Natural killer cell (primary cell): Measurements from ENCODE around the gene ASTN2. TPM values are rescaled to one million over a fixed set of nuclear protein-coding genes. Genes with fewer than 3 reads are reported as not detected.

ENCODE experiments used
- ATAC-seq, 3 donors: fragments of 150-1000 bp in 2 of 3; fragments of 200-7000 bp in 1 of 3; cut with Tn5 transposase; 1 replicate in 1 of 3; 2 replicates in 2 of 3; pipeline ENCODE4 v1.10.0; 2021; ENCODE audit warnings: mild to moderate bottlenecking in 2 of 3, moderate library complexity in 2 of 3
- DNase-seq, 2 donors: peaks; one replicate each; pipeline versions ENCODE4 v3.0.0 to v3.0.0-alpha.2; 2013 to 2021; ENCODE audit warnings: mixed read lengths in 1 of 2
- H3K27ac ChIP-seq: one replicate; pipeline ENCODE4 v1.5.1; 2013; ENCODE audit warnings: mild to moderate bottlenecking, low read length
- H3K27me3 ChIP-seq: one replicate; pipeline ENCODE4 v1.6.1; 2013; ENCODE audit warnings: low read length; ENCODE audit not compliant: control insufficient read depth, insufficient read depth
- H3K36me3 ChIP-seq: one replicate; pipeline ENCODE4 v1.6.1; 2013; ENCODE audit warnings: low read length; ENCODE audit not compliant: control insufficient read depth, insufficient read depth
- H3K4me1 ChIP-seq: one replicate; pipeline ENCODE4 v1.6.1; 2013; ENCODE audit warnings: low read length; ENCODE audit not compliant: control insufficient read depth, insufficient read depth
- H3K4me3 ChIP-seq: one replicate; pipeline ENCODE4 v1.5.1; 2013; ENCODE audit warnings: low read length
- H3K9me3 ChIP-seq: one replicate; pipeline ENCODE4 v1.6.1; 2013; ENCODE audit warnings: low read length; ENCODE audit not compliant: control insufficient read depth, insufficient read depth
- H3K27ac Mint-ChIP-seq, 2 donors: one replicate each; pipeline ENCODE4 v1.8.0; 2022; ENCODE audit warnings: mild to moderate bottlenecking in 2 of 2, mixed read lengths in 2 of 2, moderate library complexity in 1 of 2
- H3K27me3 Mint-ChIP-seq, 2 donors: one replicate each; pipeline ENCODE4 v1.8.0; 2022; ENCODE audit warnings: low read depth in 2 of 2, mixed read lengths in 2 of 2
- H3K36me3 Mint-ChIP-seq: one replicate; pipeline ENCODE4 v1.8.0; 2022; ENCODE audit warnings: mixed read lengths
- H3K4me1 Mint-ChIP-seq, 2 donors: one replicate each; pipeline ENCODE4 v1.8.0; 2022; ENCODE audit warnings: mixed read lengths in 2 of 2
- H3K4me3 Mint-ChIP-seq: one replicate; pipeline ENCODE4 v1.8.0; 2022; ENCODE audit warnings: mild to moderate bottlenecking, moderate library complexity, mixed read lengths
- H3K9me3 Mint-ChIP-seq, 2 donors: one replicate each; pipeline ENCODE4 v1.8.0; 2022; ENCODE audit warnings: mixed read lengths in 2 of 2
- WGBS: methylation state at CpG from one replicate; pipeline ENCODE4 v1.1.7; 2013; ENCODE audit warnings: missing lambda C conversion rate; ENCODE audit not compliant: insufficient coverage; 5-methylcytosine and 5-hydroxymethylcytosine counted together
- intact Hi-C: fragments of 100-400 bp; cut with micrococcal nuclease; formaldehyde crosslinking; loops from one replicate; pipeline ENCODE4 v1.14.2; 2022
- total RNA-seq, 4 donors: library from RNA; stranded (reverse); fragments of 120-200 nt in 1 of 4; gene quantifications; one replicate each; pipeline versions ENCODE4 v1.2.3 to v1.2.4, GENCODE V29; 2013 to 2022
- TF ChIP-seq, protein P1 (sequence below): fragments of 200-600 bp; IDR thresholded peaks from one replicate; pipeline ENCODE4 v1.8.0; 2022; ENCODE audit warnings: antibody characterized with exemption

ASTN2 gene
- total RNA-seq, 3 donors from 2014 or later (not counting 1 experiment from before 2014, with no cell fraction given): 3.0 to 3.5 (median 3.2) TPM

GRCh38 chr9:116491219-116491618, 923.6 kb downstream of the ASTN2 start:
- Mint-ChIP-seq H3K4me1 (no peaks in the 10 kb centered on the region), H3K9me3 (peaks cover 3 to 5% of the 10 kb centered on the region in 2 donors), H3K27me3 (no peaks in the 10 kb centered on the region), H3K4me3 (no peak overlapping the region), H3K27ac (no peak overlapping the region), H3K36me3 (no peaks in the 10 kb centered on the region)
- intact Hi-C loops: no loop called here
- ATAC-seq: no peak
- Histone ChIP-seq H3K4me1 (no peaks in the 10 kb centered on the region), H3K9me3 (no peaks in the 10 kb centered on the region), H3K36me3 (no peaks in the 10 kb centered on the region), H3K27me3 (no peaks in the 10 kb centered on the region), H3K4me3 (no peak overlapping the region), H3K27ac (no peak overlapping the region)
- DNase-seq: no peak
- TF ChIP-seq, protein P1, sequence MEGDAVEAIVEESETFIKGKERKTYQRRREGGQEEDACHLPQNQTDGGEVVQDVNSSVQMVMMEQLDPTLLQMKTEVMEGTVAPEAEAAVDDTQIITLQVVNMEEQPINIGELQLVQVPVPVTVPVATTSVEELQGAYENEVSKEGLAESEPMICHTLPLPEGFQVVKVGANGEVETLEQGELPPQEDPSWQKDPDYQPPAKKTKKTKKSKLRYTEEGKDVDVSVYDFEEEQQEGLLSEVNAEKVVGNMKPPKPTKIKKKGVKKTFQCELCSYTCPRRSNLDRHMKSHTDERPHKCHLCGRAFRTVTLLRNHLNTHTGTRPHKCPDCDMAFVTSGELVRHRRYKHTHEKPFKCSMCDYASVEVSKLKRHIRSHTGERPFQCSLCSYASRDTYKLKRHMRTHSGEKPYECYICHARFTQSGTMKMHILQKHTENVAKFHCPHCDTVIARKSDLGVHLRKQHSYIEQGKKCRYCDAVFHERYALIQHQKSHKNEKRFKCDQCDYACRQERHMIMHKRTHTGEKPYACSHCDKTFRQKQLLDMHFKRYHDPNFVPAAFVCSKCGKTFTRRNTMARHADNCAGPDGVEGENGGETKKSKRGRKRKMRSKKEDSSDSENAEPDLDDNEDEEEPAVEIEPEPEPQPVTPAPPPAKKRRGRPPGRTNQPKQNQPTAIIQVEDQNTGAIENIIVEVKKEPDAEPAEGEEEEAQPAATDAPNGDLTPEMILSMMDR: no peak
- 83% methylated on average over 1 of the region's 1 CpG for WGBS

DNA sequence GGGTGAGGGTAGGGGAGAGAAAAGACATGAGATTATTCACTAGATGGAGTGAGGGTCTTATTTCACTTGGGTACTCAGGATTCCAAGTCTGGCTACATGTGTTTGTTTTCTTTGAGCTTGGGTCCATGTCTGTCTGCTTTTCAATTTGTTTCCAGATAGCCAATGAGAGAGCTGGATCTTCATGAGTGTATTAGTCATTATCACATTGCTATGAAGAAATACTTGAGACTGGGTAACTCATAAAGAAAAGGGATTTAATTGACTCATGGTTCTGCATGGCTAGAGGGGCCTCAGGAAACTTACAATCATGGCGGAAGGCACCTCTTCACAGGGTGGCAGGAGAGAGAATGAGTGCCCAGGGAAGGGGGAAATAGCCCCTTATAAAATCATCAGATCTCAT, 924.5 kb downstream of the ASTN2 start:
- intact Hi-C loops: no loop called here
- Histone ChIP-seq H3K27ac (no peak overlapping the region), H3K27me3 (no peaks in the 10 kb centered on the region), H3K9me3 (no peaks in the 10 kb centered on the region), H3K4me1 (no peaks in the 10 kb centered on the region), H3K36me3 (no peaks in the 10 kb centered on the region), H3K4me3 (no peak overlapping the region)
- H3K27me3 Mint-ChIP-seq: no peaks in the 10 kb centered on the region
- no peak overlapping the region for H3K27ac Mint-ChIP-seq
- H3K9me3 Mint-ChIP-seq: peaks cover 0 to 3% of the 10 kb centered on the region in 2 donors
- TF ChIP-seq, protein P1: no peak
- H3K36me3 Mint-ChIP-seq: no peaks in the 10 kb centered on the region
- no peak for ATAC-seq
- no peaks in the 10 kb centered on the region for H3K4me1 Mint-ChIP-seq
- H3K4me3 Mint-ChIP-seq: no peak overlapping the region
- WGBS: 100% methylated on average over 1 of the region's 1 CpG
- DNase-seq: no peak

DNA sequence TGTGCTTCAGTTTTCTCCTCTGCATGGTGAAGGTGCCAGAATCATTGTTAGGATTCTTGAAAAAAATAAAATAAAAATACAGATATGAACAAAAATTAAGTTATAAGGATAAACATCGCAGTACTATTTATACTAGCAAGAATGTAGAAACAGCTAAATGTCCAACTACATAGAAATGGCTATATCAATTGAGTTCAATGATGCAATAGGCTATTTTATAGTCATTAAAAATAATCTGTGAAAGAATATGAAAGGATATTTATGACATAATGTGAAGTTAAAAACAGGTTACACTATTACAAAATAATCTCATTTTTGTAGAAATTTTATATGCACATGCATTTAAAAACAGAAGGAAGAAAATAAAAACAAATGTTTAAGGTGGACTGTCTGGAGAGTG, 926.5 kb downstream of the ASTN2 start:
- H3K4me3 ChIP-seq: no peak overlapping the region
- H3K4me1 ChIP-seq: no peaks in the 10 kb centered on the region
- no peaks in the 10 kb centered on the region for H3K27me3 ChIP-seq
- H3K4me1 Mint-ChIP-seq: no peaks in the 10 kb centered on the region
- DNase-seq (no peak), ATAC-seq (no peak)
- no peaks in the 10 kb centered on the region for H3K36me3 Mint-ChIP-seq
- TF ChIP-seq, protein P1: no peak
- WGBS: no CpG with 5 or more reads among the region's 1 CpG
- H3K27me3 Mint-ChIP-seq: no peaks in the 10 kb centered on the region
- intact Hi-C loops: no loop called here
- no peaks in the 10 kb centered on the region for H3K9me3 ChIP-seq
- no peak overlapping the region for H3K4me3 Mint-ChIP-seq
- peaks cover 0 to 5% of the 10 kb centered on the region in 2 donors for H3K9me3 Mint-ChIP-seq
- no peak overlapping the region for H3K27ac Mint-ChIP-seq
- no peaks in the 10 kb centered on the region for H3K36me3 ChIP-seq
- no peak overlapping the region for H3K27ac ChIP-seq

- H3K36me3 Mint-ChIP-seq: no peaks in the 10 kb centered on the region
- 95% methylated on average over 5 of the region's 8 CpGs for WGBS
- no peak for ATAC-seq
- DNase-seq: no peak
- TF ChIP-seq, protein P1: no peak
- intact Hi-C loops: no loop called here
- H3K4me3 Mint-ChIP-seq: no peak overlapping the region
- Histone ChIP-seq H3K9me3 (no peaks in the 10 kb centered on the region), H3K4me3 (no peak overlapping the region), H3K27me3 (no peaks in the 10 kb centered on the region), H3K27ac (no peak overlapping the region), H3K4me1 (no peaks in the 10 kb centered on the region), H3K36me3 (no peaks in the 10 kb centered on the region)
- H3K27ac Mint-ChIP-seq: no peak overlapping the region
- H3K27me3 Mint-ChIP-seq: no peaks in the 10 kb centered on the region
- H3K4me1 Mint-ChIP-seq: no peaks in the 10 kb centered on the region
- H3K9me3 Mint-ChIP-seq: peaks cover 0 to 5% of the 10 kb centered on the region in 2 donors
Observed at GRCh38 chr9:116484492-116485061, 930.3 kb downstream of the ASTN2 start.
